ENCODE measurements around the gene SHD. TPM values are rescaled to one million over a fixed set of nuclear protein-coding genes. Genes with fewer than 3 reads are reported as not detected.

The SHD gene
- total RNA-seq, 1 experiment from 2014 or later, result 0.11 TPM

- TSS peak; percentile 92 for BruUV-seq (replicated peaks)
- peak within 1 kb of the TSS; percentile 78 for H3K4me3 ChIP-seq (ENCODE audit: low read length)
- ATAC-seq, result peak; percentile 97
- peak; percentile 68 for TF ChIP-seq CTCF (conservative IDR thresholded peaks at IDR 0.05; ENCODE audit: low read depth, low read length)
- TF ChIP-seq EZH2phosphoT487 (IDR thresholded peaks at IDR 0.05; ENCODE audit: borderline replicate concordance, low read length), result no peak
- no peaks in the 10 kb centered on the region for H3K9me2 ChIP-seq (replicated peaks; ENCODE audit: low read length)
- peak within 1 kb of the TSS; percentile 94 for H3K9ac ChIP-seq (ENCODE audit: low read length)
- POLR2A ChIA-PET (ENCODE audit: unreplicated experiment), result interaction anchor here (1.2 kb wide), 1 partner anchor 96 kb away, joined by 3 read pairs; no protein-coding TSS in a partner anchor
- no peaks in the 10 kb centered on the region for H3F3A ChIP-seq (ENCODE audit: low read length, unreplicated experiment)
- peak within 1 kb of the TSS; percentile 84 for H3K27ac ChIP-seq (ENCODE audit: low read length)
- peak within 1 kb of the TSS; percentile 94 for H2AFZ ChIP-seq (ENCODE audit: low read length)
- DNase-seq, result peak; percentile 98
- CTCF ChIA-PET, result interaction anchor here (0.7 to 1.0 kb wide), 2 partner anchors 95 to 105 kb away, joined by 3 to 4 read pairs; no protein-coding TSS in a partner anchor
- intact Hi-C loops (cut with micrococcal nuclease), result loop anchor here (2.0 to 10.0 kb wide), 2 partner anchors 98 to 210 kb away; partner anchors contain the start of genes MPND and UBXN6
- H3K9me3 ChIP-seq (ENCODE audit: low read length), result no peaks in the 10 kb centered on the region
- H3K79me2 ChIP-seq (ENCODE audit: low read length), result peaks cover 9% of the 10 kb centered on the region
- H3K36me3 ChIP-seq (ENCODE audit: low read depth, low read length), result peaks cover 3% of the 10 kb centered on the region; the same call in 1 of the 2 replicates
- no peaks in the 10 kb centered on the region for H3K27me3 ChIP-seq (ENCODE audit: low read length)
- peak within 1 kb of the TSS; percentile 86 for H3K4me2 ChIP-seq (ENCODE audit: low read length)
- H4K20me1 ChIP-seq (ENCODE audit: low read length), result no peaks in the 10 kb centered on the region
- no peaks in the 10 kb centered on the region for H3K4me1 ChIP-seq (ENCODE audit: insufficient read depth, low read length)
These were observed 32.1 kb upstream of the SHD start, which contains the start of gene YJU2 for GRCh38 chr19:4246767-4247593. TSS of gene YJU2 (plus strand) at chr19:4247080. CDS start at chr19:4247147, 67 bp downstream.

GRCh38 chr19:4256563-4256962 lies 22.5 kb upstream of the SHD start:
- no peak overlapping the region for H3K27ac ChIP-seq (ENCODE audit: low read length)
- no peak overlapping the region for H3K4me3 ChIP-seq (ENCODE audit: low read length)
- H3K9me2 ChIP-seq (replicated peaks; ENCODE audit: low read length), result no peaks in the 10 kb centered on the region
- POLR2A ChIA-PET (ENCODE audit: unreplicated experiment), result no interaction called here
- peaks cover 9% of the 10 kb centered on the region for H3K36me3 ChIP-seq (ENCODE audit: low read depth, low read length)
- CTCF ChIA-PET, result no interaction called here
- TF ChIP-seq CTCF (conservative IDR thresholded peaks at IDR 0.05; ENCODE audit: low read depth, low read length) (peak; percentile 41; the same call in 1 of the 2 replicates), EZH2phosphoT487 (IDR thresholded peaks at IDR 0.05; ENCODE audit: borderline replicate concordance, low read length) (no peak)
- no peak for DNase-seq
- intact Hi-C loops (cut with micrococcal nuclease), result no loop called here
- H4K20me1 ChIP-seq (ENCODE audit: low read length), result no peaks in the 10 kb centered on the region
- no TSS peak for BruUV-seq (replicated peaks)
- no peaks in the 10 kb centered on the region for H3K4me1 ChIP-seq (ENCODE audit: insufficient read depth, low read length)
- ATAC-seq, result no peak
- no peak overlapping the region for H2AFZ ChIP-seq (ENCODE audit: low read length)
- no peak overlapping the region for H3K9ac ChIP-seq (ENCODE audit: low read length)
- no peaks in the 10 kb centered on the region for H3K9me3 ChIP-seq (ENCODE audit: low read length)
- H3K27me3 ChIP-seq (ENCODE audit: low read length), result no peaks in the 10 kb centered on the region
- no peaks in the 10 kb centered on the region for H3K79me2 ChIP-seq (ENCODE audit: low read length)
- H3K4me2 ChIP-seq (ENCODE audit: low read length), result no peak overlapping the region
- no peaks in the 10 kb centered on the region for H3F3A ChIP-seq (ENCODE audit: low read length, unreplicated experiment)

GRCh38 chr19:4257025-4257424 lies 22.0 kb upstream of the SHD start:
- Histone ChIP-seq H3K36me3 (ENCODE audit: low read depth, low read length) (peaks cover 9% of the 10 kb centered on the region), H2AFZ (ENCODE audit: low read length) (no peak overlapping the region), H3K4me1 (ENCODE audit: insufficient read depth, low read length) (no peaks in the 10 kb centered on the region), H3K79me2 (ENCODE audit: low read length) (no peaks in the 10 kb centered on the region), H3K4me2 (ENCODE audit: low read length) (no peak overlapping the region), H3F3A (ENCODE audit: low read length, unreplicated experiment) (no peaks in the 10 kb centered on the region), H3K4me3 (ENCODE audit: low read length) (no peak overlapping the region), H3K9me3 (ENCODE audit: low read length) (no peaks in the 10 kb centered on the region), H3K27me3 (ENCODE audit: low read length) (no peaks in the 10 kb centered on the region), H4K20me1 (ENCODE audit: low read length) (no peaks in the 10 kb centered on the region), H3K9me2 (replicated peaks; ENCODE audit: low read length) (no peaks in the 10 kb centered on the region), H3K27ac (ENCODE audit: low read length) (no peak overlapping the region), H3K9ac (ENCODE audit: low read length) (no peak overlapping the region)
- DNase-seq (no peak), ATAC-seq (no peak)
- no TSS peak for BruUV-seq (replicated peaks)
- intact Hi-C loops (cut with micrococcal nuclease), result no loop called here
- TF ChIP-seq CTCF (conservative IDR thresholded peaks at IDR 0.05; ENCODE audit: low read depth, low read length) (no peak), EZH2phosphoT487 (IDR thresholded peaks at IDR 0.05; ENCODE audit: borderline replicate concordance, low read length) (no peak), EZH2 (IDR thresholded peaks at IDR 0.05; ENCODE audit: low read length, unreplicated experiment) (no peak)
- ChIA-PET POLR2A (ENCODE audit: unreplicated experiment) (no interaction called here), CTCF (no interaction called here)
